Liver (tissue), 9 donors: Measurements from ENCODE around the gene FCRL5. TPM values are rescaled to one million over a fixed set of nuclear protein-coding genes. Genes with fewer than 3 reads are reported as not detected.
"Not testable (repeated sequence)": the region's sequence is repeated elsewhere in the genome, so short reads cannot be mapped to it uniquely, and the experiment has no call there.

Experiments used
- DNase-seq: peaks from one replicate; pipeline ENCODE4 v3.0.0-alpha.2; 2017; ENCODE audit warnings: low spot score
- H3K27ac ChIP-seq, 2 donors: one replicate each; pipeline ENCODE4 v1.7.0; 2013; ENCODE audit warnings: inconsistent platforms in 2 of 2, low read length in 2 of 2, control low read depth in 1 of 2, low read depth in 1 of 2, mild to moderate bottlenecking in 1 of 2
- H3K27me3 ChIP-seq, 4 donors: one replicate each; pipeline versions ENCODE4 v1.6.1 to v1.7.0; 2013; ENCODE audit warnings: low read length in 3 of 4, inconsistent platforms in 1 of 4, mild to moderate bottlenecking in 1 of 4, moderate library complexity in 1 of 4; ENCODE audit not compliant: control insufficient read depth in 4 of 4, insufficient read depth in 4 of 4
- H3K36me3 ChIP-seq, 4 donors: one replicate each; pipeline versions ENCODE4 v1.6.1 to v1.7.0; 2013; ENCODE audit warnings: low read length in 3 of 4, mild to moderate bottlenecking in 3 of 4, low read depth in 1 of 4, moderate library complexity in 1 of 4; ENCODE audit not compliant: control insufficient read depth in 4 of 4, insufficient read depth in 3 of 4
- H3K4me1 ChIP-seq, 4 donors: one replicate each; pipeline versions ENCODE4 v1.6.1 to v1.7.0; 2013; ENCODE audit warnings: low read length in 3 of 4, mild to moderate bottlenecking in 3 of 4, moderate library complexity in 1 of 4; ENCODE audit not compliant: control insufficient read depth in 4 of 4, insufficient read depth in 4 of 4
- H3K4me3 ChIP-seq, 3 donors: one replicate each; pipeline versions ENCODE4 v1.6.1 to v1.7.0; 2013; ENCODE audit warnings: low read length in 3 of 3, control low read depth in 1 of 3, low read depth in 1 of 3, mild to moderate bottlenecking in 1 of 3
- H3K9ac ChIP-seq, 2 donors: one replicate each; pipeline ENCODE4 v1.7.0; 2013; ENCODE audit warnings: low read length in 2 of 2, mild to moderate bottlenecking in 2 of 2, moderate library complexity in 2 of 2, control low read depth in 1 of 2, low read depth in 1 of 2
- H3K9me3 ChIP-seq, 4 donors: one replicate each; pipeline versions ENCODE4 v1.6.1 to v1.7.0; 2013; ENCODE audit warnings: low read length in 3 of 4; ENCODE audit not compliant: control insufficient read depth in 4 of 4
- ATF3 ChIP-seq: IDR thresholded peaks from 2 replicates; pipeline ENCODE4 v1.6.1; 2016; ENCODE audit warnings: antibody characterized with exemption
- CTCF ChIP-seq: fragments of 150-350 bp; IDR thresholded peaks from 2 replicates; pipeline ENCODE4 v1.5.1; 2017; ENCODE audit warnings: improper control_type of control experiment, low read depth, low read length; ENCODE audit not compliant: missing input control
- EGR1 ChIP-seq, 2 donors: IDR thresholded peaks; 2 replicates each; pipeline ENCODE4 v1.6.1; 2016 to 2018; ENCODE audit warnings: antibody characterized with exemption in 2 of 2, low read depth in 2 of 2
- FOXA1 ChIP-seq: IDR thresholded peaks from 2 replicates; pipeline ENCODE4 v1.6.1; 2016; ENCODE audit warnings: antibody characterized with exemption
- FOXA2 ChIP-seq: IDR thresholded peaks from 2 replicates; pipeline ENCODE4 v1.6.1; 2016; ENCODE audit warnings: antibody characterized with exemption
- GABPA ChIP-seq, 2 donors: IDR thresholded peaks in 1 of 2; conservative IDR thresholded peaks in 1 of 2; 2 replicates each; pipeline ENCODE4 v1.6.1; 2016; ENCODE audit warnings: antibody characterized with exemption in 2 of 2, mild to moderate bottlenecking in 1 of 2, moderate library complexity in 1 of 2
- HNF4A ChIP-seq, 2 donors: conservative IDR thresholded peaks; 2 replicates each; pipeline ENCODE4 v1.6.1; 2016; ENCODE audit warnings: antibody characterized with exemption in 2 of 2, mild to moderate bottlenecking in 2 of 2
- JUND ChIP-seq, 2 donors: IDR thresholded peaks; 2 replicates each; pipeline ENCODE4 v1.6.1; 2016; ENCODE audit warnings: antibody characterized with exemption in 2 of 2
- NR2F2 ChIP-seq: IDR thresholded peaks from 2 replicates; pipeline ENCODE4 v1.6.1; 2016; ENCODE audit warnings: antibody characterized with exemption
- RAD21 ChIP-seq, 2 donors: IDR thresholded peaks; 2 replicates each; pipeline ENCODE4 v1.6.1; 2016; ENCODE audit warnings: antibody characterized with exemption in 2 of 2, mild to moderate bottlenecking in 2 of 2
- SP1 ChIP-seq: IDR thresholded peaks from 2 replicates; pipeline ENCODE4 v1.6.1; 2018; ENCODE audit warnings: antibody characterized with exemption, mild to moderate bottlenecking
- YY1 ChIP-seq: IDR thresholded peaks from 2 replicates; pipeline ENCODE4 v1.6.1; 2016; ENCODE audit warnings: antibody characterized with exemption, mild to moderate bottlenecking
- WGBS: extraction: QIAGEN DNeasy Blood & Tissue Kit; methylation state at CpG from one replicate; pipeline ENCODE4 v1.1.7; 2013; 5-methylcytosine and 5-hydroxymethylcytosine counted together
- polyA plus RNA-seq, 2 donors: library from polyadenylated mRNA; stranded (reverse) in 1 of 2; unstranded in 1 of 2; fragments of 200-250 nt in 1 of 2; fragments of >200 nt in 1 of 2; fragmentation: Nextera tagmentation in 1 of 2; extraction: Ambion mirVana in 1 of 2; gene quantifications; one replicate each; pipeline versions ENCODE4 v1.2.1 to v1.2.3, GENCODE V29; 2013 to 2015
- total RNA-seq, 2 donors: library from RNA; depleted of rRNA; stranded (reverse); fragments of >200 nt; gene quantifications; one replicate each; pipeline ENCODE4 v1.2.3, GENCODE V29; 2014
- TF ChIP-seq, protein P1 (sequence below): IDR thresholded peaks from 2 replicates; pipeline ENCODE4 v1.6.1; 2016; ENCODE audit warnings: antibody characterized with exemption
- TF ChIP-seq, protein P2 (sequence below): IDR thresholded peaks from 2 replicates; pipeline ENCODE4 v1.6.1; 2016; ENCODE audit warnings: antibody characterized with exemption
- TF ChIP-seq, protein P3 (sequence below): IDR thresholded peaks from 2 replicates; pipeline ENCODE4 v1.6.1; 2016; ENCODE audit warnings: antibody characterized with exemption, mild to moderate bottlenecking
- donor health status: healthy.
- donor health status: healthy.
- donor health status: healthy.
- donor health status: healthy.
- donor health status: healthy.

The FCRL5 gene
- total and polyA plus RNA-seq, 4 donors = 0.10 to 0.72 (median 0.52) TPM

GRCh38 chr1:157487504-157487903, 64.8 kb downstream of the FCRL5 start:
- no peak for TF ChIP-seq ATF3
- TF ChIP-seq FOXA2 = no peak
- TF ChIP-seq HNF4A (conservative IDR thresholded peaks at IDR 0.05) = no peak
- no peak for TF ChIP-seq GABPA (IDR thresholded peaks at IDR 0.05 in 1 of 2, conservative IDR thresholded peaks at IDR 0.05 in 1 of 2)
- TF ChIP-seq EGR1 (IDR thresholded peaks at IDR 0.05; ENCODE audit: low read depth in 2 of 2) = no peak
- TF ChIP-seq RAD21 (IDR thresholded peaks at IDR 0.05) = no peak
- TF ChIP-seq FOXA1 = no peak
- no peak for TF ChIP-seq NR2F2
- TF ChIP-seq, protein P1, sequence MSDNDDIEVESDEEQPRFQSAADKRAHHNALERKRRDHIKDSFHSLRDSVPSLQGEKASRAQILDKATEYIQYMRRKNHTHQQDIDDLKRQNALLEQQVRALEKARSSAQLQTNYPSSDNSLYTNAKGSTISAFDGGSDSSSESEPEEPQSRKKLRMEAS = no peak
- TF ChIP-seq JUND (IDR thresholded peaks at IDR 0.05) = no peak
- TF ChIP-seq, protein P2, sequence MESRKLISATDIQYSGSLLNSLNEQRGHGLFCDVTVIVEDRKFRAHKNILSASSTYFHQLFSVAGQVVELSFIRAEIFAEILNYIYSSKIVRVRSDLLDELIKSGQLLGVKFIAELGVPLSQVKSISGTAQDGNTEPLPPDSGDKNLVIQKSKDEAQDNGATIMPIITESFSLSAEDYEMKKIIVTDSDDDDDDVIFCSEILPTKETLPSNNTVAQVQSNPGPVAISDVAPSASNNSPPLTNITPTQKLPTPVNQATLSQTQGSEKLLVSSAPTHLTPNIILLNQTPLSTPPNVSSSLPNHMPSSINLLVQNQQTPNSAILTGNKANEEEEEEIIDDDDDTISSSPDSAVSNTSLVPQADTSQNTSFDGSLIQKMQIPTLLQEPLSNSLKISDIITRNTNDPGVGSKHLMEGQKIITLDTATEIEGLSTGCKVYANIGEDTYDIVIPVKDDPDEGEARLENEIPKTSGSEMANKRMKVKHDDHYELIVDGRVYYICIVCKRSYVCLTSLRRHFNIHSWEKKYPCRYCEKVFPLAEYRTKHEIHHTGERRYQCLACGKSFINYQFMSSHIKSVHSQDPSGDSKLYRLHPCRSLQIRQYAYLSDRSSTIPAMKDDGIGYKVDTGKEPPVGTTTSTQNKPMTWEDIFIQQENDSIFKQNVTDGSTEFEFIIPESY = no peak
- no peak for TF ChIP-seq SP1
- TF ChIP-seq, protein P3, sequence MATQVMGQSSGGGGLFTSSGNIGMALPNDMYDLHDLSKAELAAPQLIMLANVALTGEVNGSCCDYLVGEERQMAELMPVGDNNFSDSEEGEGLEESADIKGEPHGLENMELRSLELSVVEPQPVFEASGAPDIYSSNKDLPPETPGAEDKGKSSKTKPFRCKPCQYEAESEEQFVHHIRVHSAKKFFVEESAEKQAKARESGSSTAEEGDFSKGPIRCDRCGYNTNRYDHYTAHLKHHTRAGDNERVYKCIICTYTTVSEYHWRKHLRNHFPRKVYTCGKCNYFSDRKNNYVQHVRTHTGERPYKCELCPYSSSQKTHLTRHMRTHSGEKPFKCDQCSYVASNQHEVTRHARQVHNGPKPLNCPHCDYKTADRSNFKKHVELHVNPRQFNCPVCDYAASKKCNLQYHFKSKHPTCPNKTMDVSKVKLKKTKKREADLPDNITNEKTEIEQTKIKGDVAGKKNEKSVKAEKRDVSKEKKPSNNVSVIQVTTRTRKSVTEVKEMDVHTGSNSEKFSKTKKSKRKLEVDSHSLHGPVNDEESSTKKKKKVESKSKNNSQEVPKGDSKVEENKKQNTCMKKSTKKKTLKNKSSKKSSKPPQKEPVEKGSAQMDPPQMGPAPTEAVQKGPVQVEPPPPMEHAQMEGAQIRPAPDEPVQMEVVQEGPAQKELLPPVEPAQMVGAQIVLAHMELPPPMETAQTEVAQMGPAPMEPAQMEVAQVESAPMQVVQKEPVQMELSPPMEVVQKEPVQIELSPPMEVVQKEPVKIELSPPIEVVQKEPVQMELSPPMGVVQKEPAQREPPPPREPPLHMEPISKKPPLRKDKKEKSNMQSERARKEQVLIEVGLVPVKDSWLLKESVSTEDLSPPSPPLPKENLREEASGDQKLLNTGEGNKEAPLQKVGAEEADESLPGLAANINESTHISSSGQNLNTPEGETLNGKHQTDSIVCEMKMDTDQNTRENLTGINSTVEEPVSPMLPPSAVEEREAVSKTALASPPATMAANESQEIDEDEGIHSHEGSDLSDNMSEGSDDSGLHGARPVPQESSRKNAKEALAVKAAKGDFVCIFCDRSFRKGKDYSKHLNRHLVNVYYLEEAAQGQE = no peak
- peaks cover 0 to 5% (median 0%) of the 10 kb centered on the region in 4 donors for H3K27me3 ChIP-seq
- no peaks in the 10 kb centered on the region for H3K36me3 ChIP-seq
- H3K27ac ChIP-seq = no peak overlapping the region
- no peaks in the 10 kb centered on the region for H3K9me3 ChIP-seq
- DNase-seq = no peak
- no peak overlapping the region for H3K4me3 ChIP-seq
- 78% methylated on average over 1 of the region's 1 CpG for WGBS
- H3K9ac ChIP-seq = no peak overlapping the region
- no peaks in the 10 kb centered on the region for H3K4me1 ChIP-seq

- Histone ChIP-seq H3K9ac (no peak overlapping the region), H3K36me3 (no peaks in the 10 kb centered on the region), H3K27me3 (peaks cover 0 to 3% (median 0%) of the 10 kb centered on the region in 4 donors), H3K4me1 (no peaks in the 10 kb centered on the region), H3K4me3 (no peak overlapping the region), H3K9me3 (no peaks in the 10 kb centered on the region), H3K27ac (no peak overlapping the region)
- DNase-seq = no peak
- TF ChIP-seq EGR1 (IDR thresholded peaks at IDR 0.05; ENCODE audit: low read depth in 2 of 2) (no peak), CTCF (no peak), YY1 (no peak)
- TF ChIP-seq, protein P1 = no peak
- TF ChIP-seq, protein P2 = no peak
- WGBS = 46% methylated on average over 2 of the region's 2 CpGs
These were observed 65.2 kb downstream of the FCRL5 start for GRCh38 chr1:157487096-157487495.

DNA sequence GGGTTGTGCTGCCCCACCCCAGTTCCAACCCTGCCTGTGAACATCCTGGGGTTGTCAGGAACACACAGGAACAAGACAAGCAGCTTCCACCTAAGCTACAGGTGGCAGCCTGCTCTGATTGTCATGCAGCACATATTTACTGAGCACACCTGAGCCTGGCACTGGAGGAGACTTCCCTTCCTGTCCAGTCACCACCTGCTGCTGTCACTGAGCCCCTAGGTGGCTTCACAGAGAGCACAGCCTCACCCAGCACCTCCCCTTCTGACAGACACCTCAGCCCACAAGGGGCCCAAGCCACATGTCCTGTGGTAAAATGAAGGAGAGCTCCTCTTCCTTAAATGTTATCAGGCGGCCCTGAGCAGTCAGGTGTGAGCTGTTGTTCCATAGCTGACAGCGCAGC, 65.9 kb downstream of the FCRL5 start:
- H3K27me3 ChIP-seq, H3K36me3 ChIP-seq, DNase-seq, H3K9me3 ChIP-seq, H3K4me1 ChIP-seq, H3K4me3 ChIP-seq, H3K9ac ChIP-seq, H3K27ac ChIP-seq: not testable (repeated sequence)
- 94% methylated on average over 2 of the region's 2 CpGs for WGBS
